CD4-positive, alpha-beta memory T cell (primary cell): Measurements from ENCODE around the gene DAB2IP. TPM values are rescaled to one million over a fixed set of nuclear protein-coding genes. Genes with fewer than 3 reads are reported as not detected.
A peak's percentile ranks its signal among the peaks of the same experiment; 100 is the strongest.

Experiments
- CTCF ChIA-PET: fragments of 350-600 bp; sonication (Branson Sonifier 250); formaldehyde crosslinking; loops from one replicate; lab custom pipeline; 2021; ENCODE audit warnings: inconsistent platforms; ENCODE audit not compliant: partially characterized antibody; lab: Charles Lee
- POLR2A ChIA-PET: fragments of 350-600 bp; sonication (Branson Sonifier 250); formaldehyde crosslinking; loops from one replicate; lab custom pipeline; 2021; ENCODE audit not compliant: partially characterized antibody; lab: Charles Lee
- DNase-seq, 5 donors: peaks; one replicate each; pipeline versions ENCODE4 v3.0.0 to v3.0.0-alpha.2; 2020 to 2022; ENCODE audit warnings: mixed read lengths in 1 of 5
- H3K27ac ChIP-seq: one replicate; pipeline ENCODE4 v1.7.0; 2013; ENCODE audit warnings: low read depth, low read length
- H3K27me3 ChIP-seq: 2 replicates; pipeline ENCODE4 v1.7.0; 2013; ENCODE audit warnings: mild to moderate bottlenecking, low read length, moderate library complexity; ENCODE audit not compliant: insufficient read depth
- H3K36me3 ChIP-seq: 2 replicates; pipeline ENCODE4 v1.7.0; 2013; ENCODE audit warnings: mild to moderate bottlenecking, low read length, moderate library complexity; ENCODE audit not compliant: insufficient read depth
- H3K4me1 ChIP-seq: 2 replicates; pipeline ENCODE4 v1.7.0; 2013; ENCODE audit warnings: mild to moderate bottlenecking, low read length, moderate library complexity; ENCODE audit not compliant: insufficient read depth
- H3K4me3 ChIP-seq, 2 donors: one replicate each; pipeline ENCODE4 v1.7.0; 2013; ENCODE audit warnings: low read length in 2 of 2, mild to moderate bottlenecking in 1 of 2
- H3K9me3 ChIP-seq, 2 donors: one replicate each; pipeline ENCODE4 v1.7.0; 2013; ENCODE audit warnings: low read length in 2 of 2, control low read depth in 1 of 2; ENCODE audit not compliant: control insufficient read depth in 1 of 2
- H3K27ac Mint-ChIP-seq, 7 donors: one replicate each; pipeline ENCODE4 v1.8.0; 2020 to 2021; ENCODE audit warnings: mixed read lengths in 7 of 7, mild to moderate bottlenecking in 6 of 7, inconsistent platforms in 3 of 7, moderate library complexity in 3 of 7
- H3K27me3 Mint-ChIP-seq, 2 donors: one replicate each; pipeline ENCODE4 v1.8.0; 2020 to 2021; ENCODE audit warnings: mixed read lengths in 2 of 2
- H3K36me3 Mint-ChIP-seq, 2 donors: one replicate each; pipeline ENCODE4 v1.8.0; 2020 to 2021; ENCODE audit warnings: mixed read lengths in 2 of 2, inconsistent platforms in 1 of 2, mild to moderate bottlenecking in 1 of 2
- H3K4me1 Mint-ChIP-seq, 4 donors: one replicate each; pipeline ENCODE4 v1.8.0; 2020 to 2021; ENCODE audit warnings: mixed read lengths in 4 of 4, mild to moderate bottlenecking in 1 of 4
- H3K4me3 Mint-ChIP-seq, 8 donors: one replicate each; pipeline ENCODE4 v1.8.0; 2020 to 2021; ENCODE audit warnings: mixed read lengths in 8 of 8, mild to moderate bottlenecking in 7 of 8, moderate library complexity in 6 of 8, inconsistent platforms in 3 of 8
- H3K9me3 Mint-ChIP-seq, 8 donors: one replicate each; pipeline ENCODE4 v1.8.0; 2020 to 2021; ENCODE audit warnings: mixed read lengths in 8 of 8, mild to moderate bottlenecking in 5 of 8, inconsistent platforms in 3 of 8, moderate library complexity in 1 of 8
- intact Hi-C: fragments of 100-400 bp; cut with micrococcal nuclease; formaldehyde crosslinking; loops from one replicate; pipeline ENCODE4 v1.15.1; 2023
- polyA plus RNA-seq, 2 donors: library from polyadenylated mRNA; unstranded; fragments of 300-500 nt; fragmentation: Illumina TruSeq; gene quantifications; one replicate each; pipeline ENCODE4 v1.2.3, GENCODE V29; 2021
- total RNA-seq, 2 experiments: library from RNA; stranded (reverse); gene quantifications; one replicate each; pipeline ENCODE4 v1.2.3, GENCODE V29; 2021

Gene DAB2IP
- total and polyA plus RNA-seq, 4 experiments from 2014 or later = not detected

GRCh38 chr9:121749614-121750013, 98.2 kb downstream of the DAB2IP start:
- Mint-ChIP-seq H3K27ac (no peak overlapping the region), H3K4me1 (peaks cover 3 to 9% (median 4%) of the 10 kb centered on the region in 4 donors), H3K4me3 (no peak overlapping the region), H3K36me3 (no peaks in the 10 kb centered on the region), H3K27me3 (peaks cover 0 to 2% of the 10 kb centered on the region in 2 donors), H3K9me3 (no peaks in the 10 kb centered on the region)
- no peak overlapping the region for H3K27ac ChIP-seq
- intact Hi-C loops = no loop called here
- H3K36me3 ChIP-seq = no peaks in the 10 kb centered on the region
- ChIA-PET CTCF (no interaction called here), POLR2A (no interaction called here)
- no peaks in the 10 kb centered on the region for H3K9me3 ChIP-seq
- no peaks in the 10 kb centered on the region for H3K27me3 ChIP-seq
- H3K4me3 ChIP-seq = no peak overlapping the region
- H3K4me1 ChIP-seq = peaks cover 5% of the 10 kb centered on the region
- DNase-seq = no peak

- Mint-ChIP-seq H3K4me3 (no peak overlapping the region), H3K36me3 (no peaks in the 10 kb centered on the region), H3K27ac (no peak overlapping the region), H3K27me3 (peaks cover 0 to 2% of the 10 kb centered on the region in 2 donors), H3K9me3 (no peaks in the 10 kb centered on the region), H3K4me1 (peaks cover 3 to 9% (median 4%) of the 10 kb centered on the region in 4 donors)
- no peaks in the 10 kb centered on the region for H3K9me3 ChIP-seq
- no peak overlapping the region for H3K4me3 ChIP-seq
- POLR2A ChIA-PET = no interaction called here
- H3K36me3 ChIP-seq = no peaks in the 10 kb centered on the region
- peaks cover 5% of the 10 kb centered on the region for H3K4me1 ChIP-seq
- H3K27me3 ChIP-seq = no peaks in the 10 kb centered on the region
- no peak overlapping the region for H3K27ac ChIP-seq
- peak in 1 of 5 donors; percentile 3 for DNase-seq
- CTCF ChIA-PET = no interaction called here
- intact Hi-C loops = no loop called here
These were observed 98.9 kb downstream of the DAB2IP start for GRCh38 chr9:121750259-121750714.

- Mint-ChIP-seq H3K4me1 (peaks cover 3 to 9% (median 4%) of the 10 kb centered on the region in 4 donors), H3K9me3 (no peaks in the 10 kb centered on the region), H3K27ac (peak overlapping the region in 1 of 7 donors; percentile 51), H3K27me3 (peaks cover 0 to 2% of the 10 kb centered on the region in 2 donors), H3K36me3 (no peaks in the 10 kb centered on the region), H3K4me3 (no peak overlapping the region)
- ChIA-PET CTCF (no interaction called here), POLR2A (no interaction called here)
- intact Hi-C loops = no loop called here
- DNase-seq = no peak
- no peaks in the 10 kb centered on the region for H3K36me3 ChIP-seq
- H3K4me1 ChIP-seq = peaks cover 5% of the 10 kb centered on the region
- no peaks in the 10 kb centered on the region for H3K9me3 ChIP-seq
- H3K4me3 ChIP-seq = no peak overlapping the region
- H3K27ac ChIP-seq = no peak overlapping the region
- H3K27me3 ChIP-seq = no peaks in the 10 kb centered on the region
These were observed 99.5 kb downstream of the DAB2IP start for GRCh38 chr9:121750715-121751623.

- Mint-ChIP-seq H3K4me1 (peaks cover 2 to 9% (median 3%) of the 10 kb centered on the region in 4 donors), H3K36me3 (no peaks in the 10 kb centered on the region), H3K9me3 (no peaks in the 10 kb centered on the region), H3K27ac (no peak overlapping the region), H3K27me3 (no peaks in the 10 kb centered on the region), H3K4me3 (no peak overlapping the region)
- intact Hi-C loops = no loop called here
- CTCF ChIA-PET = no interaction called here
- peaks cover 5% of the 10 kb centered on the region for H3K4me1 ChIP-seq
- no peak overlapping the region for H3K4me3 ChIP-seq
- H3K27ac ChIP-seq = no peak overlapping the region
- H3K27me3 ChIP-seq = no peaks in the 10 kb centered on the region
- POLR2A ChIA-PET = no interaction called here
- H3K36me3 ChIP-seq = no peaks in the 10 kb centered on the region
- peak in 1 of 5 donors; percentile 22 for DNase-seq
- H3K9me3 ChIP-seq = no peaks in the 10 kb centered on the region
These were observed 100.4 kb downstream of the DAB2IP start for GRCh38 chr9:121751686-121752445.

- Histone ChIP-seq H3K4me3 (no peak overlapping the region), H3K36me3 (no peaks in the 10 kb centered on the region), H3K27ac (no peak overlapping the region), H3K4me1 (peaks cover 5% of the 10 kb centered on the region), H3K9me3 (no peaks in the 10 kb centered on the region), H3K27me3 (no peaks in the 10 kb centered on the region)
- H3K4me1 Mint-ChIP-seq = peaks cover 1 to 7% (median 3%) of the 10 kb centered on the region in 4 donors
- ChIA-PET CTCF (no interaction called here), POLR2A (no interaction called here)
- H3K27me3 Mint-ChIP-seq = peaks cover 0 to under 1% of the 10 kb centered on the region in 2 donors
- intact Hi-C loops = no loop called here
- no peak overlapping the region for H3K27ac Mint-ChIP-seq
- no peak for DNase-seq
- H3K4me3 Mint-ChIP-seq = no peak overlapping the region
- no peaks in the 10 kb centered on the region for H3K9me3 Mint-ChIP-seq
- no peaks in the 10 kb centered on the region for H3K36me3 Mint-ChIP-seq
These were observed 101.5 kb downstream of the DAB2IP start for GRCh38 chr9:121752929-121753328.

- H3K9me3 Mint-ChIP-seq = no peaks in the 10 kb centered on the region
- Histone ChIP-seq H3K9me3 (no peaks in the 10 kb centered on the region), H3K4me3 (no peak overlapping the region), H3K27ac (no peak overlapping the region), H3K27me3 (no peaks in the 10 kb centered on the region), H3K36me3 (no peaks in the 10 kb centered on the region), H3K4me1 (no peaks in the 10 kb centered on the region)
- no peaks in the 10 kb centered on the region for H3K4me1 Mint-ChIP-seq
- no peak overlapping the region for H3K27ac Mint-ChIP-seq
- H3K36me3 Mint-ChIP-seq = no peaks in the 10 kb centered on the region
- intact Hi-C loops = no loop called here
- no peak overlapping the region for H3K4me3 Mint-ChIP-seq
- ChIA-PET CTCF (no interaction called here), POLR2A (no interaction called here)
- DNase-seq = peak in 1 of 5 donors; percentile 2
- peaks cover 0 to 1% of the 10 kb centered on the region in 2 donors for H3K27me3 Mint-ChIP-seq
These were observed 102.6 kb downstream of the DAB2IP start for GRCh38 chr9:121753802-121754654.
